MM.1S (cell line): Measurements from ENCODE around the gene SRSF3.

ENCODE experiments used
- DNase-seq: peaks from one replicate; pipeline ENCODE4 v3.0.0-alpha.2; 2015
- H2AFZ ChIP-seq: fragments of 300-600 bp; sonication (generic); 2 replicates; pipeline ENCODE4 v1.6.0; 2016; ENCODE audit warnings: antibody characterized with exemption, low read length
- H3F3A ChIP-seq: fragments of 300-600 bp; sonication (generic); 2 replicates; pipeline ENCODE4 v1.6.1; 2016; ENCODE audit warnings: mild to moderate bottlenecking, antibody characterized with exemption, low read length, moderate library complexity, mixed read lengths; ENCODE audit not compliant: insufficient read depth
- H3K27ac ChIP-seq: fragments of 300-600 bp; sonication (generic); 2 replicates; pipeline ENCODE4 v1.5.1; 2016; ENCODE audit warnings: mild to moderate bottlenecking, low read length
- H3K27me3 ChIP-seq: fragments of 300-600 bp; sonication (generic); replicated peaks from 2 replicates; pipeline ENCODE4 v1.6.0; 2016; ENCODE audit warnings: low read length; ENCODE audit not compliant: insufficient read depth
- H3K36me3 ChIP-seq: fragments of 300-600 bp; sonication (generic); replicated peaks from 2 replicates; pipeline ENCODE4 v1.6.1; 2016; ENCODE audit warnings: mild to moderate bottlenecking, low read length, mixed read lengths; ENCODE audit not compliant: insufficient read depth
- H3K4me1 ChIP-seq: fragments of 300-600 bp; sonication (generic); 2 replicates; pipeline ENCODE4 v1.6.1; 2016; ENCODE audit warnings: low read length, mixed read lengths
- H3K4me2 ChIP-seq: fragments of 300-600 bp; sonication (generic); 2 replicates; pipeline ENCODE4 v1.6.0; 2016; ENCODE audit warnings: low read depth, low read length
- H3K4me3 ChIP-seq: fragments of 300-600 bp; sonication (generic); 2 replicates; pipeline ENCODE4 v1.5.1; 2016; ENCODE audit warnings: low read length, mixed read lengths
- H3K79me2 ChIP-seq: fragments of 300-600 bp; sonication (generic); 2 replicates; pipeline ENCODE4 v1.6.1; 2016; ENCODE audit warnings: mixed run types, low read length, mixed read lengths
- H3K9ac ChIP-seq: fragments of 300-600 bp; sonication (generic); 2 replicates; pipeline ENCODE4 v1.6.1; 2016; ENCODE audit warnings: low read length, mixed read lengths
- H3K9me2 ChIP-seq: fragments of 300-600 bp; sonication (generic); replicated peaks from 2 replicates; pipeline ENCODE4 v1.6.1; 2016; ENCODE audit warnings: mild to moderate bottlenecking, low read length, mixed read lengths; ENCODE audit not compliant: insufficient read depth
- H3K9me3 ChIP-seq: fragments of 300-600 bp; sonication (generic); replicated peaks from 2 replicates; pipeline ENCODE4 v1.6.1; 2016; ENCODE audit warnings: mild to moderate bottlenecking, low read length, mixed read lengths; ENCODE audit not compliant: insufficient read depth
- H4K20me1 ChIP-seq: fragments of 300-600 bp; sonication (generic); 2 replicates; pipeline ENCODE4 v1.6.1; 2016; ENCODE audit warnings: mild to moderate bottlenecking, low read length, moderate library complexity, mixed read lengths; ENCODE audit not compliant: insufficient read depth
- CTCF ChIP-seq: fragments of 300-600 bp; sonication (generic); IDR thresholded peaks from 2 replicates; pipeline ENCODE4 v1.5.1; 2016; ENCODE audit warnings: antibody characterized with exemption, low read length, mixed read lengths
- EZH2 ChIP-seq: fragments of 300-600 bp; sonication (generic); optimal IDR thresholded peaks from 2 replicates; pipeline ENCODE3; 2017; ENCODE audit warnings: low read depth, mild to moderate bottlenecking, antibody characterized with exemption, low read length, mixed read lengths
- EZH2phosphoT487 ChIP-seq: fragments of 300-600 bp; sonication (generic); IDR thresholded peaks from 2 replicates; pipeline ENCODE4 v1.6.1; 2018; ENCODE audit warnings: antibody characterized with exemption, low read length

The SRSF3 gene

GRCh38 chr6:36594029-36594815 lies at the start of gene SRSF3:
TSS of gene SRSF3 (plus strand) at chr6:36594362. CDS start at chr6:36596763, 2,401 bp downstream.
- Histone ChIP-seq H3K36me3 (peaks cover 26% of the 10 kb centered on the region), H3K4me2 (peak within 1 kb of the TSS; percentile 82), H3K79me2 (peaks cover 51% of the 10 kb centered on the region), H3K4me3 (peak within 1 kb of the TSS; percentile 99), H3K9me3 (no peaks in the 10 kb centered on the region), H3K27ac (peak within 1 kb of the TSS; percentile 96), H3K9ac (peak within 1 kb of the TSS; percentile 92), H2AFZ (peak within 1 kb of the TSS; percentile 79), H3K27me3 (no peaks in the 10 kb centered on the region), H3F3A (peaks cover 61% of the 10 kb centered on the region), H3K4me1 (peaks cover 24% of the 10 kb centered on the region), H3K9me2 (no peaks in the 10 kb centered on the region), H4K20me1 (peaks cover 45% of the 10 kb centered on the region)
- peak; percentile 32 for TF ChIP-seq CTCF
- TF ChIP-seq EZH2: no peak
- no peak for TF ChIP-seq EZH2phosphoT487
- peak; percentile 97 for DNase-seq

- Histone ChIP-seq H3K9me2 (no peaks in the 10 kb centered on the region), H3K9ac (peak overlapping the region; percentile 86), H3K4me1 (peaks cover 27% of the 10 kb centered on the region), H3K27me3 (no peaks in the 10 kb centered on the region), H3K4me2 (peak overlapping the region; percentile 93), H3K4me3 (peak overlapping the region; percentile 97), H3K36me3 (no peaks in the 10 kb centered on the region), H2AFZ (0 out of 2 replicates have a peak overlapping the region, but pooled peaks have one; percentile 98), H3K27ac (peak overlapping the region; percentile 27; the same call in 1 of the 2 replicates), H3K79me2 (peaks cover 63% of the 10 kb centered on the region), H3K9me3 (no peaks in the 10 kb centered on the region), H4K20me1 (no peaks in the 10 kb centered on the region), H3F3A (peaks cover 11% of the 10 kb centered on the region; the same call in 1 of the 2 replicates)
- TF ChIP-seq EZH2phosphoT487 (no peak), EZH2 (no peak)
- no peak for DNase-seq
Observed at GRCh38 chr6:36545767-36546307, 48.3 kb upstream of the SRSF3 start.

GRCh38 chr6:36546308-36546919 lies 47.7 kb upstream of the SRSF3 start:
- DNase-seq: peak; percentile 23
- peaks cover 57% of the 10 kb centered on the region for H3K79me2 ChIP-seq
- H3K27ac ChIP-seq: peak overlapping the region; percentile 27; the same call in 1 of the 2 replicates
- H3K36me3 ChIP-seq: no peaks in the 10 kb centered on the region
- H3K9me3 ChIP-seq: no peaks in the 10 kb centered on the region
- peak overlapping the region; percentile 97 for H3K4me3 ChIP-seq
- no peak for TF ChIP-seq EZH2
- no peak for TF ChIP-seq EZH2phosphoT487
- TF ChIP-seq CTCF: no peak
- H3K9me2 ChIP-seq: no peaks in the 10 kb centered on the region
- H3K27me3 ChIP-seq: no peaks in the 10 kb centered on the region
- no peaks in the 10 kb centered on the region for H4K20me1 ChIP-seq
- H3F3A ChIP-seq: peaks cover 11% of the 10 kb centered on the region; the same call in 1 of the 2 replicates
- peaks cover 27% of the 10 kb centered on the region for H3K4me1 ChIP-seq
- peak overlapping the region; percentile 98 for H2AFZ ChIP-seq
- peak overlapping the region; percentile 93 for H3K4me2 ChIP-seq
- peak overlapping the region; percentile 86 for H3K9ac ChIP-seq
